GM12892 (cell line): ENCODE measurements around the gene GIGYF1.

Source experiments
- POLR2A ChIP-seq: IDR thresholded peaks from 2 replicates; pipeline ENCODE4 v1.6.1; 2011; ENCODE audit warnings: low read depth, low read length, control low read depth
- POLR2AphosphoS5 ChIP-seq: IDR thresholded peaks from 2 replicates; pipeline ENCODE4 v1.6.1; 2011; ENCODE audit warnings: low read depth, low read length, control low read depth
- TAF1 ChIP-seq: IDR thresholded peaks from 2 replicates; pipeline ENCODE4 v1.6.1; 2011; ENCODE audit warnings: low read depth, mild to moderate bottlenecking, control low read depth, low read length, borderline replicate concordance

DNA sequence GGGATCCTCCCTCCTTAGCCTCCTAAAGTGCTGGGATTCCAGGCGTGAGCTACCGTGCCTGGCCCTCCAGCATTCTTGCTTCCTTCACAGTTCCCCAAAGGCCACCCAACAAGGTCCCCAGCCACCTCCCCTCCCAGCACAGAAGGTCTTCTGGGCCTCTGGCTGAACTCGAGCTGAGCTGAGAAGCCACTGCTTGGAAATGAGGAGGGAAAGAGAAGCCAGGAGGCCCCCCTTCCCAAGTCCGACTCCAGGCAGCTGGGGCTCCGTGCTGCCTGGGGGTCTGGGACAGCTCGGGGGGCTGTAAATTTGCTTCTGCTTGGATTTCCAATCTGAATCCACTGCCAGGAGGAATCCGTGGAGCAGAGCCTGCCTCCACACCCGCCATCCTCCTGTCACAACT, 20.7 kb upstream of the GIGYF1 start:
- TF ChIP-seq POLR2A (no peak), TAF1 (no peak), POLR2AphosphoS5 (no peak)
